ENCODE data around the gene RAPGEF1.

GRCh38 chr9:131745610-131746009 lies 5.7 kb upstream of the RAPGEF1 start:
- TF ChIP-seq POLR2AphosphoS5 (IDR thresholded peaks at IDR 0.05; ENCODE audit: low read depth, low read length) (no peak), TAF1 (IDR thresholded peaks at IDR 0.05; ENCODE audit: low read depth, low read length) (no peak), POLR2A (IDR thresholded peaks at IDR 0.05; ENCODE audit: low read depth, low read length) (no peak), SPI1 (IDR thresholded peaks at IDR 0.05; ENCODE audit: low read depth, low read length) (no peak), POU2F2 (IDR thresholded peaks at IDR 0.05; ENCODE audit: low read depth, low read length) (no peak)
